ENCODE results near the gene MYO16.

DNA sequence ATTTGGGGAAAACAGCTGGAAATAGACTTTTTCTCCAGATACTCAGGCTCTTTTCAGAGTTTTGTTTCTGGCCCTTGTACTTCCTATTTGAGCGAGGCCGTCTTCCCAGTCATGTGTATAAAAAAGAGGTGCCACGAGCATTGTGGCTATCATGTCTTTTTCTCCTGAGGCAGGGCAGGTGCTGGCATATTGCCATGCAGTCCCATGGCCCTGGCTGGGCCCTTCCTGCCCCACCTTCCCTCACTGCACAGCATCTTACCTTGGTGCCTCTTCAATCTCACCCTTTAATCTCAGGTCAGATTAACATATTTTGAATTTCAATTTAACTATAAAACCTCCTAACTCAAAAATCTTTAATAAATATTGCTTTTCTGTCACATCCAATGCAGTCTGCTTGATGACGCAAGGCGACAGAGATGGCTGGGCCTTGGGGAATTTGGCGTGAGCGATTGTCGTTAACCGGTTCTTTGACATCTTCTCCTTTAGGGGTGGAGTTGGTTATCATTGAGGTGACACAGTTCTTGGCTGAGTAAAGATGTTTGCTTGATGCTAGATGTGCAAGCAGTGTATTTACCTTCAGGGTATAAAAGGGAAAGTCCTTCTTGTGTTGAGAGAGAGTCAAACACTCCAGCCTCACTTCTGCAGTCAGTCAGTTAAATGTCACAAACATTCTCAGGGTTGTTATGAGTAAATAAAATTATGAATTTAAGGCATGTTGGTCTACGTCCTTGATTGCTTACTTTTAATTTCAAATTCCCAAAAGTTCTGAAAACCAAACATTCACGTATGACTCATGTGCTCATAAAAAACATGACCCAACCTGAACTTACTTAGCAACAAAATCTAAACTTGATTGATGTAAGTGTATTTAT lies 289.9 kb downstream of the MYO16 start:
- no peak for TF ChIP-seq EP300 (IDR thresholded peaks at IDR 0.05)
- no peak for TF ChIP-seq POLR2A (IDR thresholded peaks at IDR 0.05)
